HG03558 (cell line): Measurements from ENCODE around the gene SPR.
A peak's percentile ranks its signal among the peaks of the same experiment; 100 is the strongest.

Experiments used
- ATAC-seq: cut with Tn5 transposase; IDR thresholded peaks from one replicate; pipeline ENCODE4 v1.9.1; 2021; ENCODE audit warnings: moderate number of reproducible peaks; ENCODE audit not compliant: unreplicated experiment; ENCODE audit errors: extremely low read depth

SPR gene

DNA sequence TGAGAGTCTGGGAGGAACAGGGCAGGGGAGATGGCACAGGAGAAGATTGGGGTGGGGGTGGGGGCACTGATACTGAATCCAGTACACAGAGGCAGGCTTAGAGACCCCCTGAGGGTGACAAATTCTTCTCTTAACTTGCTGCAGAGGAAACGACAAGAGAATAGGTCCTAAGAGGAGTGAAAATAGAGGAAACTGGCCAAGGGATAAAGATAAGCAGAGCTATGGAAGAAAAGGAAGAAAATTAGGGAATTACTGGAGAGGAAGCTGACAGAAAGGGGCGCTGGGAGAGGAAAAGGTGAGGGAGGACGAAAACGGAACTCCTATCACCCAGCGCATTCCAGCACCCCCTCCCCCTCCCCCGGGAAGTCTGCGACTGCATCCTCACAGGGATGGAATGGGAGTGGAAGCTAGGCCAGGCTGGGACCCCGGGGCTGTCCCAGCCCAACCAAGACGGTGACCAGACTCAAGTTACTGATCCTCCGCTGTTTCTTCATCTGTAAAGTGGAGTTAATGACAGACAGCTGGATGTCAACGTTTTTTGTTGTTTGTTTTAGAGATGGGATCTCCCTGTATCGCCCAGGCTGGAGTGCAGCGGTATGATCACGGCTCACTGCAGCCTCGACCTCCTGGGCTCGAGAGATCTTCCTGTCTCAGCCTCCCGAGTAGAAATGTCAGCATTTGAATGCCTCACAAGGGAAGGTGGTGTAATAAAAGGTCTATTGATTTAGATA is 27.5 kb downstream of the SPR start:
- no peak for ATAC-seq

DNA sequence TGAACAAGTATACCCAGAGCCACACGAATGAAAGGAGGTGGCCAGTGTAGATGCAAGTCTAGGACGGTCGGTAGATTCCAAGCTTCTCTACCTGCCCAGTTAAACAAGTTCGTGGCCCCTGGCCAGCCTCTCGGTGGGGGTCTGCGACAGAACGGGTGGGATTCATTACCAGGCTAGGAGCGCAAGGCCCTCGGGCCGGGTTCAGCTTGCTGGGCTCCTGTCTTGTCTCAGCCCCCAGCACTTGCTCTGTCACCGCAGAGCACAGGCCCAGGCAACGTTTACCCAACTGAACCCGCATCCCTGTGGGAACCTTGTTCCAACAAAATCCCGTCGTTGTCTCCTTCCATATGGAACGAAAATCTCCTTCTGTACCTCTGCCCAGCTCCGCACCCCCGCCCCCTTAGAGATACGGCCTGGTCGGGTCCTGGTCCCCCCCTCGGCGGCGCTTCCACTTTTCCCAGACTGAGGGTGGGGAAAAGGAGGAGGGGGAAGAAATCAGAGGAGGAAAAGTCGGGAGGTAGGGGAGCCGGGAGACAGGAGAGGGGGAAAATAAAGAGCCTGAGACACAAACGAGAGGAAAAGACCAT is 28.2 kb downstream of the SPR start:
- no peak for ATAC-seq

DNA sequence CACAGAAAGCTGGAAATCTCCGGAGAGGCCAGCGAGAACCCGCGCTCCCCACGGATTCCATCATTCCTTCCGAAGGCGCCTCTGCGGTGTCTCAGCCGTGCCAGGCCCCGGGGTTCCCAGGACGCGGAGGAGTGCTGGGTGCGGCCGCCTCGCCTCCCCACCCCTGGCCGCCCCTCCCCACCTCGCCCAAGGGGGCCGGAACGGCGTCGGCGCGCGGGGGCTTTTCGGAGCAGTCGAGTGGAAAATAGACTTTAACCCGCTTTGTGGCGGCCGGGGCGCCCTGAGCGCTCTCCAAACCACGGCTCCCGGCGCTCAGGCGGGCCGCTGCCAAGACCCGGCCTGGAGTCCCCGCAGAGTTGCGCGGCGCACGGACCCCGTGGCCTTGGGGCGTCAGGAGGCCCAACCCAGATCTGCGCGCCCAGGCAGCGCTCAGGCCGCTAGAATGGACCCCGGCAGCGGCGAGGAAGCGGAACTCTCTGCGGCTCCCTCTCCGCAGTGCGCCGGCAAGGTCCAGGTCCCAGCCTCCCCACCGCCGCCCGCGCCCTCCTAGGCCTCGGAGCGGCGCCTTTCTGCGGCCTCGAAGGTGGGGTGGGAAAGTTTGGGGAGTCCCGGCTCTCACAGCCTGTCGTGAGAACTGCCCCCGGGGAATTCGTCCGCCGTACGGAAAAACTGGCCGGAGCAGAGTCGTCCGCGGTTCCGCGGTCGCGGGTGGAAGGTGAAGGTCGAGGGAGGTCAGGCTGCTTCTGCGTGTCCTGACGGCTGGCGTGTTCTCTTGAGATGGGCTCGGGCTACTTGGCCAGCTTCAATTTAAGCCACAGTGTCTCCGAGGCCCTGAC is 28.9 kb downstream of the SPR start:
- ATAC-seq: peak; percentile 35

DNA sequence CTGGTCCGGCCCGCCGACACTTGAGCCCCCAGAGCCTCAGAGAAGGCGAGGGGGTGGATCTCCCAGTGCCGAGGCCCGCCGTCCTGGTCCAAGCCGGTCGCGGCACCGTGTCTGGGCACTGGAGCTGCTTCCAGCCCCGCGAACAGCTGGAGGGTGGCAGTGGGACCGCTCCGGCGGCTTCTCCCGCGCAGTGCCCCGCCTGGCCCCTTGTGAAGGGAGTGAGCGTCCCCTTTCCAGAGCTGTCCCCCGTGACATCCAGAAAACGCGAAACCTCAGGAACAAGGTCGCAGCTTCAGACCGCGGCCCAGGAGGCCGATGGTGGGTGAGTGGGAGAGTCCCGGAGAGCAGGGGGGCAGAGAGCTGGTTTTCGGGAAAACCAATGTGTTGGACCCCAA is 29.5 kb downstream of the SPR start:
- ATAC-seq: no peak

DNA sequence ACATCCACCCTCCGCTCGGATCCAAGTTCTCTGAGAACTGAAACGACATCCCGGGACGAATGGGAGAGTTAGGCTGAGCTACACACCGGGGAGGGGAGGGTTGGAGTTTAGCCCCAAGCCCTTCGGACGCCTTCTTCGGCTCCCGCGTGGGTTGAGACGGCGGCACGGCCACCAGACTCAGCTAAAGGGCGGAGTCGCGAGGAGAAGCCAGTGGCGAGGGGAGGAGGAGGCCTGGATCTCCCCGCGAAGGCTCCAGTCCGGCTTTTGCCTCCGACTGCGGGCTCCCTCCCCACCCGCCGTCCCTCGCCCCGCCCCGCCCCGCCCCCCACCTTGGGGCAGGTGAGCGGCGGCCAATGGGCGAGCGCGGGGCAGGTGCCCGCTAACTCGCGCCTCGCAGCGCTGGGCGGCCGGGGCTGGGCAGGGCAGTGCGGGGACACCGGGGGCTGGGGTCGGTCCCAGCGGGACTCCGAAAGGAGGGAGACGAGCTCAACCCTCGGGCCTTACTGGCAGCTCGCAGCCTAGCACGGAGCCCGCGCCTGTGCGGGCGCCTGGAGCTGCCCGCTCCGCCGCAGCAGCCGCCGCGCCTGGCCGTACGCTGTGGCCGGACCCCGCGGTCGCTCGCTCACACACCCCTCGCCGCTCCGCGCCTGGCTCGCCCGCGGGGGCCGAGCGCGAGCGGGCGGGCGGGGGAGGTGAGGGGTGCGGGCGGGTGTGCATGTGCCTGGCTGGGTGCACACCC is 30.1 kb downstream of the SPR start, which contains the start of gene EMX1:
Gene EMX1 (plus strand): TSS at position 382 of the 739 bp plus-strand sequence. CDS start 334 bp downstream, at position 716.
- no peak for ATAC-seq

DNA sequence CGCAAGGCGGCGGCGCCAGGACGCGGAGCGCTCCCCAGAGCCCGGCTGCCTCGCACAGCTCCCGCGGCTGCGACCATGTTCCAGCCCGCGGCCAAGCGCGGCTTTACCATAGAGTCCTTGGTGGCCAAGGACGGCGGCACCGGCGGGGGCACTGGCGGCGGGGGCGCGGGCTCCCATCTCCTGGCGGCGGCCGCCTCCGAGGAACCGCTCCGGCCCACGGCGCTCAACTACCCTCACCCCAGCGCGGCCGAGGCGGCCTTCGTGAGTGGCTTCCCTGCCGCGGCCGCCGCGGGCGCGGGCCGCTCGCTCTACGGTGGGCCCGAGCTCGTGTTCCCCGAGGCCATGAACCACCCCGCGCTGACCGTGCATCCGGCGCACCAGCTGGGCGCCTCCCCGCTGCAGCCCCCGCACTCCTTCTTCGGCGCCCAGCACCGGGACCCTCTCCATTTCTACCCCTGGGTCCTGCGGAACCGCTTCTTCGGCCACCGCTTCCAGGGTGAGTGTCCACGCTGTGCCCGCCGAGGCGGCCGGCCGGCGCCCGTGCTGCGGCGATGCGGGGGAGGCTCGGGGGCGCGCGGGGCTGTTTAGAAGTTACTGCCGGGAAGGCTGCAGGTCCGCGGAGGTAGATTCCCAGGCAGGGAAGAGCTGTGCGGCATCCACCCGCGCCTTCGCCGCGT is 30.8 kb downstream of the SPR start:
- no peak for ATAC-seq

DNA sequence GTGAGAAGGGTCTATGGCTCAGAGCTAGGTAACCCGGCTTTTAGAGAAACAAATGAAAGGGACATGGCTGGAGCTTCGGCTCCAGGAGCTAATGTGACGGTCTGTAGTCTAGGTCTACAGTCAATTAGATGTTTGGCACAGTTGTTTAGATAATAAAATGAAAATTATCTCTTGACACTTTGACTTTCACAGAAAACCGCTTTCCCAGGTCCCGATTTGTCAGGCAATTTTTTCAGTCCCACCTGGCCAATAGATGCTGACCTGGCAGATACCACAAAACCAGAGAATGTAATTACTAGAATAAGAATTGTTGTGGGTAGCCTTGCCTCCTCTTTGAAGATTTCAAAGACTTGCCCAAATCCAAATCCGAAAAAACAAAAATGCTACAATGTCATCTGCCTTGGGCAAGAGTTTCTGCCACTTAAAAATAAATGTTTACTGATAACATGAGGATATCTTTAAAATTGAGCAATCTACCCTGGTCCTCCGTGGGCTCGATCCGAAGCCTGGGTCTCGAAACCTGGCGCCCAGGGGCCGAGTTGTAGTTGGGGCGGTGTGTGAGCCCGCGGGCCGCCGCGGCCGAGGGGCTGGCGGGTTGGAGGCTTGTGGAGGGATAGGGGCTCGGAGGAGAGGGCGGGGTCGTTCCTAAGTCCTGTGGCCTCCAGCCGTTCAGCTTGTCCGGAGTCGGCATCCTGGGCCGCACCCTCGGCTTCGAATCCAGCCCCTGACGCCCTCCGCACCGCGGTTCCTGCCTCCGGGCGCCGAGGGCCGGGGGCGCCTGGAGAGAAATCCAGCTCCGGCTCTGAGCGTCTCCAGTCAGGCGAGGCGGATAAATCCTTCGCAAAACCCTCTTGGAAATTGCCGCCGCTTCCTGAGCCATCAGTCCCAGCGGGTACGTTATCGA is 32.5 kb downstream of the SPR start:
- no peak for ATAC-seq

DNA sequence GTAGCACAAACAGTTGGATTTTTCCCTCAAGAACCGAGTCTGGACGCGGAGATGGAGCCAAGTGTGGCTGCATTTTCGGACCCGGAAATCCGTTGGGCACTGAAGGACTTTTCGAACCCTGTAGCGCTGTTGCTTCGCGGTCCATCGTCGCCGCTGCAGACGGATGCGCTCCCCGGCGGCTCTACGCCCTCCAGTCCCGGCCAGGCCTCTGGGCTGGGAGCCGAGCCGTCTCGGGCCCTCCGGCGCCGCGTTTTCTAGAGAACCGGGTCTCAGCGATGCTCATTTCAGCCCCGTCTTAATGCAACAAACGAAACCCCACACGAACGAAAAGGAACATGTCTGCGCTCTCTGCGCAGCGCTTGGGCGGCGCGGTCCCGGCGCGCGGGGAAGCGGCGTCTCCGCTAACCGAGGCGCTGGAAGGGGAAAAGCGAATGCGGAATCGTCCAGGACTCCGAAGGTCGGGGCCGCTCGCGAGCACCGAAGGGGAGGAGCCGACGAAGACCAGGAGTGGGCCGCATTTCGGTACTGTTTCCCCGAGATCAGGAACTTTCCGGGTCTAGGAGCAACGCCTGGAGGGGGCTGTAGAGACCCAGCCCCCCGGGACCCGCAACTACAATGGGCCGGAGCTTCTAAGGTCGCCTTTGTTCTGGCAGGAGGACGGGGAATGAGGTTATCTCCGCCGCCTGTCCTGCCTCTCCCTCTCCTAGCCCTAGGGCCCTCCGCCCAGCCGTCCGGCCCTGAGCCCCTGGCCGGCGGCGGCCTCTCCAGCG is 33.3 kb downstream of the SPR start:
- ATAC-seq: no peak

DNA sequence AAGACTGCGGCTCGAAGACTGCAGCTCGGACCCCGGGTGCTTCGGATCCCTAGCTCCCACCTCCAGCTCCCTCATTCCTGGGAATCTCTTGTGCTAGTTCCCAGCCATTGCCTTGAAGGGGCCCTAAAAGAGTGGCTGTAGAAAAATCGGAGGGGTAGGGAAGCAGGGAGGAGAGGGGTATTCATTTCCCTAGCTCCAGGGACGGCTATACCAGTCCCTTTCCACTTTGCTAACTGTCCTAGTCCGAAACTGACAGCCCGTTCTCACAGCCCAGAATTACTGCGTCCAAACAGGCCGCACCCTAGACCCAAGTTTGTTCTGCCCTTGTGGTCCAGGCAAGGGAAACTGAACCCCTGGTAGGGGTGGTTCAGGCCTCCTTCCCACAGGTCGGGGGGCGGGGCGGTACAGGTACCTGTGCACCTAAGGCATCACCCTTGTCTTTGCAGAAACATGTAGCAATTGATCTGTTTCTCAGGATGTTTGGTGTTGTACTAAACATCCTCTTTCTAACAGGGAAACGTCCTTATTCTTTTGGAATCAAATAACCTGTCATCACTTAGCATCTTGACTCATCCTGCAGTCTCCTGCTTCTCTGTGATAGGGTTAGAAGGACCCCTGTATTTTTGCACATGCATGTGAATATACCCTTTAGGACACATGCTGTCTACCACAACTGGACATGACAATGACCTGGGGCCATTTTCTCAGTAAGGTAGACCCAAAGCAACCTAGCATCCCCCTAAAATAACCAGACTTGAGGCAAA is 34.1 kb downstream of the SPR start:
- no peak for ATAC-seq

DNA sequence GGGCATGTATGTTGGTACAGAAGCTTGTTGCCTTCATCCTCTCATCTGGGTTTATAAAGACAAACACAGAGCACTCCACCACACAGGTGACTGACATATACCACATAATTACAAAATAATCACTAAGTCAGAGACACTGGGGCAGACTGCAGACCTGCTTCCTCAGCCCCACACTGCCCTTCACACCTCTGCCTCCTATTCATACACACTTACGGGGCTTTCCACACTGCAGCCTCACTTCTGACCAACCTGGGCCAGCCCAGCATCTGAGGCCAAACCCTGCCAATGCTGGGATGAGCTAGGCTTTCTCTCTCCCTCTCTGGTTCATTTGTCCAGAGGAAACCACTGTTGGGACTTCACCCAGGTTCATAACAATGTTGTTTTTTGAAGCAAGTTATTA is 34.6 kb downstream of the SPR start:
- ATAC-seq: no peak

DNA sequence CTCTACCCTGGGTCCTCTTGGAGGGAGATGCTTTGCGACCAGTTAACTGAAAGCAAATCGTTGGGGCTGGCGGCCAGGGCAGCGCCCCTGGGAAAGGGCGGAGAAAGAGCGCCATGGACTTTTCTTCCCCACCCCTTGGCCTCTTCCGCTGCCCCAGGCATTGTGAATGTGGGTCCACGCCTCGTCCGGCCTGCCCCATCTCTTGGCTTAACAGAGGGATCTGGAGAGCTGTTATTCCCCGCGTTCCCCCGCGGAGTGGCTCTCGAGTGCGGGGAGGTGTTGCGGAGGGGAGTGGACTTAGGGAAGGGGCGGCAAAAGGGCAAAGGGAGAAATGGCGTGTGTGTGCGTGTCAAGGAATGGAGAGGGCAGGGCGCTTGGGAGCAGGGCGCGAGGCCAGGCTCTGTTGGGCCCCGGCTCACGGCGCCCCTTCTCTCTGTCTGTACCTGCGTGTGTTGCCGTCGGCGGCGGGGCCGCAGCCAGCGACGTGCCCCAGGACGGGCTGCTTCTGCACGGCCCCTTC is 36.7 kb downstream of the SPR start:
- ATAC-seq: no peak

DNA sequence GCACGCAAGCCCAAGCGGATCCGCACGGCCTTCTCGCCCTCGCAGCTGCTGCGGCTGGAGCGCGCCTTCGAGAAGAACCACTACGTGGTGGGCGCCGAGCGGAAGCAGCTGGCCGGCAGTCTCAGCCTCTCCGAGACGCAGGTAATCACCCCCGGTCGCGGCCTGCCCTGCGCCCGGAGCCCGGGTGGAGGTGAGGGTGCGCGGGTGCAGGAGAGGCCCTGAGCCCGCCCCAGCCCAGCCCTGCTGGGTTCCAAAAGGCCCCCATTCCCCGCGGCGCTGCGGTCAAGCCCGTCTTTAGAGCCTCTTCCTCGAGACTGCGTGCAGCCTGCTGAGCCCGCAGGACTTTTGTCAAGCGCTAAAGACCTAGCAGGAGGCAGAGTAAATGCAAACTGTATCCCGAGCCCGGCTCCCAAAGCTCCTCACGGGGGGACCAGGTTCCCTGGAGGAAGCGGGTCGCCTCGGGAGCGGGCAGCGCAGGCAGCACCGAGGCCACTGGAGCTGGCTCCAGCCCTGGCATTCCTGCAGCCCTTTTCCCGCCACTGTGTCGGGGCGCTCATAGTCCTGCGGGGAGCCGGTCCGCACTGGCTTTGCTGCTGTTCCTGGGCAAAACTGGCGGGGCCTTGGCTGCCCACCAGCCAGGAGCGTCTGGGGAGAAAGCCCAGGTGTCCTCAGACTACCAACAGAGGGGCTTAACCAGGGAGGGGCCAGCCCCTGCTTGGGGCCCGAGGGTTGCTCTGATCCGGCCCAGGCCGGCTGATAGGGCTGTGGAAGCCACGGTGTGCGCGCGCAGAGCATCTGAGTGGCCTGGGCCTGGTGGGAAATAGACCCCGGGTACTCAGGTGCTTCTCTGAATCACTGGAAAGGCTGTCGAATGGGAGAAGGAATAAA is 37.4 kb downstream of the SPR start:
- ATAC-seq: no peak

DNA sequence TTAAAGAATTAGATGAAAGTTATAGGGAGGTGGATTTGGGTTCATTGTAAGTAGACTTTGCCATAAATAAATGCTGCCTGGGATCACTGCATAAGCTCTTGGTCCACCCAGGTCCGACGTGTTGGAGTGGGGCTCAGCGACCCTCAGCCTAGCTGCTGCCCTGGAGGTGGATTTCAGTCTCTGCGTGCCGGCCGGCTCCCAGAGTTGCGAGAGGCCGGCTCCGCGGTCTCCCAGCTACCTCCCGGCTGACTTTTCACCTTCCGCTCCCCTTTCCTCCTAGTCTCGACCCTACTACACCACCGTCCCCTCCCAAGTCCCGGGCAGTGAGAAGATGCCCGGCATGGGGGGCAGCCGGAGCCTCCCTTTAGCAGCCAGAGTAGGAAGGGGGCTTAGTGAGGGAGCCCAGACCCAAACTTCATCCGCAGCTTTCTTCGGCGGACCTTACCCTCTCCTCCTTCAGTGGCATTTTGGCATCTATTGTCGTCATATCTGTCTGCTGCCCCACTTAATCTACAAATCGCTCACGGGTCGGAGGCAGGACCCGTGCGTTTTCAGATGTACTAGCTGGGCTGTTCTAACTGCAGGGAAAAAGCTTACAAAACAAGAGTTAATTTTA is 38.2 kb downstream of the SPR start:
- ATAC-seq: no peak

DNA sequence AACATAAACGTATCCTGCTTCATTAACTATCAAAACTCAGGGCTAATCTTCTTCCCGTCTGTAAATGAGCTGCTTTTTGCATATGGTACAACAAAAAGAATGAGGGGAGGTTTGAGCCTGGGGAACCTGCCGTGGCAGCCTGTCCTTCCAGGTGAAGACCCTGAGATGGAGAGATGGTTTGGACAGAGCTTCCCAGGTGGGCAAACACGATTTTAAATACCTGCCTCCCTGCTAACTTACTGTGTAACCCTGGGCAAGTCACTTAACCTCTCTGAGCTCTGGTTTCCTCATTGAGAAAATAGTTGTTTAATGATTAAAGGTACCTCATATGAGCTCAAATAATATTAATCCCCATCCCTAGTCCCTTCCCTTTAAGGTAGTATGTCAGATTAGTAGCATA is 39.2 kb downstream of the SPR start:
- ATAC-seq: no peak

DNA sequence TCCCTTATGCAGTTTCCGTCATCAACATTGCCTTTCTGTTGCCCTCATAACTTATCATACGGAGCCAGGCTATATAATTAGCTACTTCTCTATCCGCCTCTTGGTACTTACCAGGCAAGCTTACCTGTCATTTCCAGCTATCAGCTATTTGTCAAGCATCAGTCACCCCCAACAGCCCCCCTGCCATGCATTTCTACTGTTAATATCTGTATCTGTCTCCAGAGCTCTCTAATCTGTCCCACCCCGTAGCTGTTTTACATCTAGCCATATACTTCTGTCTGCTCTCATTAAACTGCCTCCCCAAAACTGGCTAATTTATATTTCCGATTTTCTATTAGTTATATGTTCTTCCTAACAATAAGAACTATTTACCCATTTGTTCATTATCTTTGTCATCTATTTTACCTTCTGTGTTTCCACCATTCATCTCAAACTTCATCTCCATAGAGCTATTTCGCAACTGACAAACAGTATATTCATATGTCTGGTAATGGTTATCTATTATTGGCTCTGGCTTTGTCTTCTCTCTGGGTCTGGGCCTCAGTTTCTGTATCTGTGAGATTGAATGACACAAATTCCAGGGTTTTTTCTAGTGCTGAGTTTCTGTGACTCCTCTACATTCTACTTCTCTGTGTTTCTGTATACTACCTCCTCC is 39.7 kb downstream of the SPR start:
- no peak for ATAC-seq
